Measurements from ENCODE around the gene HCST. TPM values are rescaled to one million over a fixed set of nuclear protein-coding genes. Genes with fewer than 3 reads are reported as not detected.
"Not testable (repeated sequence)": the region's sequence is repeated elsewhere in the genome, so short reads cannot be mapped to it uniquely, and the experiment has no call there.

Gene HCST
- total RNA-seq, 1 donor from 2014 or later: 1.8 TPM

GRCh38 chr19:35889370-35890112 is 12.8 kb upstream of the HCST start:
- Histone ChIP-seq H3K27me3 (ENCODE audit: insufficient read depth, low read length) (no peaks in the 10 kb centered on the region), H3K4me1 (ENCODE audit: insufficient read depth, low read length) (no peaks in the 10 kb centered on the region), H3K4me2 (ENCODE audit: low read length) (no peak overlapping the region), H2AFZ (ENCODE audit: low read depth, low read length) (no peak overlapping the region), H3K36me3 (ENCODE audit: insufficient read depth, low read length) (peaks cover 5% of the 10 kb centered on the region), H3K9ac (ENCODE audit: low read length) (no peak overlapping the region), H3K79me2 (ENCODE audit: insufficient read depth, low read length) (no peaks in the 10 kb centered on the region), H3K4me3 (ENCODE audit: insufficient read depth, low read depth, low read length) (no peak overlapping the region), H4K20me1 (ENCODE audit: insufficient read depth, low read length) (peaks cover 5% of the 10 kb centered on the region), H3K27ac (ENCODE audit: low read depth, low read length) (no peak overlapping the region), H3K9me3 (ENCODE audit: insufficient read depth, low read depth, low read length) (no peaks in the 10 kb centered on the region)
- Mint-ChIP-seq H3K27ac (ENCODE audit: unreplicated experiment) (no peak overlapping the region), H3K4me1 (ENCODE audit: low read depth, unreplicated experiment) (peaks cover 2% of the 10 kb centered on the region), H3K36me3 (ENCODE audit: low read depth, unreplicated experiment) (peaks cover 26% of the 10 kb centered on the region), H3K4me3 (ENCODE audit: unreplicated experiment) (no peak overlapping the region), H3K27me3 (ENCODE audit: low read depth, unreplicated experiment) (no peaks in the 10 kb centered on the region), H3K9me3 (ENCODE audit: unreplicated experiment) (no peaks in the 10 kb centered on the region)
- FAIRE-seq (no peak), DNase-seq (ENCODE audit: low read depth) (no peak)
- TF ChIP-seq, protein P1, sequence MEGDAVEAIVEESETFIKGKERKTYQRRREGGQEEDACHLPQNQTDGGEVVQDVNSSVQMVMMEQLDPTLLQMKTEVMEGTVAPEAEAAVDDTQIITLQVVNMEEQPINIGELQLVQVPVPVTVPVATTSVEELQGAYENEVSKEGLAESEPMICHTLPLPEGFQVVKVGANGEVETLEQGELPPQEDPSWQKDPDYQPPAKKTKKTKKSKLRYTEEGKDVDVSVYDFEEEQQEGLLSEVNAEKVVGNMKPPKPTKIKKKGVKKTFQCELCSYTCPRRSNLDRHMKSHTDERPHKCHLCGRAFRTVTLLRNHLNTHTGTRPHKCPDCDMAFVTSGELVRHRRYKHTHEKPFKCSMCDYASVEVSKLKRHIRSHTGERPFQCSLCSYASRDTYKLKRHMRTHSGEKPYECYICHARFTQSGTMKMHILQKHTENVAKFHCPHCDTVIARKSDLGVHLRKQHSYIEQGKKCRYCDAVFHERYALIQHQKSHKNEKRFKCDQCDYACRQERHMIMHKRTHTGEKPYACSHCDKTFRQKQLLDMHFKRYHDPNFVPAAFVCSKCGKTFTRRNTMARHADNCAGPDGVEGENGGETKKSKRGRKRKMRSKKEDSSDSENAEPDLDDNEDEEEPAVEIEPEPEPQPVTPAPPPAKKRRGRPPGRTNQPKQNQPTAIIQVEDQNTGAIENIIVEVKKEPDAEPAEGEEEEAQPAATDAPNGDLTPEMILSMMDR (IDR thresholded peaks at IDR 0.05; ENCODE audit: insufficient read depth, low read depth, low read length): no peak
- TF ChIP-seq EZH2 (IDR thresholded peaks at IDR 0.05; ENCODE audit: insufficient read depth, low read length): no peak

DNA sequence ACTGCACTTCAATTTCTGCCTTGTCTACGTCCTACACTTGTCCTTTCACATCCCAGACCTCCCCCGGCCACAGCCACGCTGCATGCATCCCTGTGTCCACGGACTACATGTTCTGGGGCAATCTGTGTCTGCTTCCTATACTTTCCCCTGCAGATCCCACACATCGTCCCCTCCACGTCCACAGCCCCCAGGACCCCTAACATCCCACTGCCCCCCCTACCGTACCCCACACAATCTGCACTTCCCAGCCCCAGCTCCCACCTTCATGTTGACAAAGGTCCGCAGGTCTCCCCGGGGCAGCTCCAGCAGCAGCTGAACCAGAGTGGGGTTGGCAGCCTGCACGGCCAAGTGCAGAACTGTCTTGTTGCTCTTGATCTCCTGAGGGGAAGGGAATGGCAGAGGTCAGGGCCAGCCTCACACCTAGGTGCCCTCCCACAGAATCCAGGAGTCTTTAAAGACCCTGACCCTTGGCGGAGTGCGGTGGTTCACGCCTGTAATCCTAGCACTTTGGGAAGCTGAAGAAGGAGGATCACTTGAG is 12.1 kb upstream of the HCST start:
- H3K27ac Mint-ChIP-seq (ENCODE audit: unreplicated experiment): no peak overlapping the region
- peaks cover 26% of the 10 kb centered on the region for H3K36me3 Mint-ChIP-seq (ENCODE audit: low read depth, unreplicated experiment)
- Histone ChIP-seq H3K4me1 (ENCODE audit: insufficient read depth, low read length) (no peaks in the 10 kb centered on the region), H3K9ac (ENCODE audit: low read length) (no peak overlapping the region), H4K20me1 (ENCODE audit: insufficient read depth, low read length) (peaks cover 5% of the 10 kb centered on the region), H2AFZ (ENCODE audit: low read depth, low read length) (no peak overlapping the region), H3K9me3 (ENCODE audit: insufficient read depth, low read depth, low read length) (no peaks in the 10 kb centered on the region), H3K27ac (ENCODE audit: low read depth, low read length) (no peak overlapping the region), H3K36me3 (ENCODE audit: insufficient read depth, low read length) (peaks cover 5% of the 10 kb centered on the region), H3K79me2 (ENCODE audit: insufficient read depth, low read length) (no peaks in the 10 kb centered on the region), H3K27me3 (ENCODE audit: insufficient read depth, low read length) (no peaks in the 10 kb centered on the region), H3K4me3 (ENCODE audit: insufficient read depth, low read depth, low read length) (no peak overlapping the region), H3K4me2 (ENCODE audit: low read length) (no peak overlapping the region)
- DNase-seq (ENCODE audit: low read depth): no peak
- no peak for TF ChIP-seq EZH2 (IDR thresholded peaks at IDR 0.05; ENCODE audit: insufficient read depth, low read length)
- H3K4me1 Mint-ChIP-seq (ENCODE audit: low read depth, unreplicated experiment): peaks cover 2% of the 10 kb centered on the region
- no peaks in the 10 kb centered on the region for H3K9me3 Mint-ChIP-seq (ENCODE audit: unreplicated experiment)
- FAIRE-seq: no peak
- no peaks in the 10 kb centered on the region for H3K27me3 Mint-ChIP-seq (ENCODE audit: low read depth, unreplicated experiment)
- H3K4me3 Mint-ChIP-seq (ENCODE audit: unreplicated experiment): no peak overlapping the region

GRCh38 chr19:35891819-35892218 is 10.5 kb upstream of the HCST start:
- H3K4me1 ChIP-seq (ENCODE audit: insufficient read depth, low read length); H4K20me1 ChIP-seq (ENCODE audit: insufficient read depth, low read length); H3K4me2 ChIP-seq (ENCODE audit: low read length); H3K27ac Mint-ChIP-seq (ENCODE audit: unreplicated experiment); H3K4me3 ChIP-seq (ENCODE audit: insufficient read depth, low read depth, low read length); H3K79me2 ChIP-seq (ENCODE audit: insufficient read depth, low read length); H3K9ac ChIP-seq (ENCODE audit: low read length); H3K27me3 ChIP-seq (ENCODE audit: insufficient read depth, low read length); H3K9me3 ChIP-seq (ENCODE audit: insufficient read depth, low read depth, low read length); H2AFZ ChIP-seq (ENCODE audit: low read depth, low read length); H3K27ac ChIP-seq (ENCODE audit: low read depth, low read length); H3K4me1 Mint-ChIP-seq (ENCODE audit: low read depth, unreplicated experiment); H3K27me3 Mint-ChIP-seq (ENCODE audit: low read depth, unreplicated experiment); H3K36me3 ChIP-seq (ENCODE audit: insufficient read depth, low read length); FAIRE-seq; H3K9me3 Mint-ChIP-seq (ENCODE audit: unreplicated experiment); H3K4me3 Mint-ChIP-seq (ENCODE audit: unreplicated experiment); DNase-seq (ENCODE audit: low read depth): not testable (repeated sequence)
- peaks cover 22% of the 10 kb centered on the region for H3K36me3 Mint-ChIP-seq (ENCODE audit: low read depth, unreplicated experiment)
